EL (cell line): ENCODE data around the gene YKT6.
A peak's percentile ranks its signal among the peaks of the same experiment; 100 is the strongest.

ENCODE experiments used
- DNase-seq: peaks from one replicate; pipeline ENCODE4 v3.0.0-alpha.2; 2016

YKT6 gene

DNA sequence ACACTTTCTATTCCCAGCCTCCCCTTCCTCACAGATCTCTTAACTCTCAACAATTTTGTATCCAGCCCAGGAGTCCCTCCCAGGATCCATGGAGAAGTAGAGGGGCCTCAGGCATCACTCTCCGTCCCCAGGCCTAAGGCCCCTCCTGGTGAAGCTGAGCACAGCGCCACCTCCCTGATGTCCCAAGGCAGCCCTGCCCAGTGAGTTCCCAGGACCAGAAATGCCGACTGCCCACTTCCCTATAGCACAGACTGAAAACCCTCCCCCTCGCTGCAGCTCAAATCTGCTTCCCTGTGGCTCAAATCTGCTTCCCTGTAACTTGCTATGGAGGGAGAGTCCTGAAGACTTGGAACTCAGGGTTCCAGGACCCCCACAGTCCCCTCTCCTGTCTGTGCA, 35.6 kb downstream of the YKT6 start:
- DNase-seq: no peak

- DNase-seq: no peak
These were observed 36.9 kb downstream of the YKT6 start for GRCh38 chr7:44237696-44238095.

DNA sequence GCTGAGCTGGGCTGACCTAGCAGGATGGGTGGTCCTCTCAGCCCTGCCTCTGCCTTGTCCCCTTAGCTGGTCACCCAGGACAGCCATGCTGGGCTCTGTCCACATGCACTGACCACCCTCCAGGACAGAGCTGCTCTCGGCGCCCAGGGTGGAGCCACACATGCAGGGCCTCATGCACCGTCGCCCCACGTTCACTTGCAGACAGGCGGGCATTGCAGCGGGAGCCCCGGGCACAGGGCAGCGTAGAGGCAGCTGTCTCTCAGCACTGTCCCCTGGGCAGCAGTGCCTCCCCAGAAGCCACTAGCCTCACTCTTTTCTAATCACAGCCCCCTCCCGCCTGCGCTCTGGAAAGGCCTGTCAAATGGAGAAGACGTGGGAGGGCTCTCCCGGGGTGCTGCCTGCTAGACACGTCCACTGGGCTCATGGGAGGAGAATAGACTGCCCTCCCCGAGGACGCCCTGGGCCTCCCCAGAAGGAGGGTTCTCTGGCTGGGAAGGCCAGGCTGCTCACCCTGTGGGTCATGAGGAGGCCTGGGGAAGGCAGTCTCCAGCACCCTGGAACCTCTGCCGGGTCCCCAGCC, 37.4 kb downstream of the YKT6 start:
- DNase-seq: no peak

- no peak for DNase-seq
These were observed 38.6 kb downstream of the YKT6 start for GRCh38 chr7:44239361-44239760.

DNA sequence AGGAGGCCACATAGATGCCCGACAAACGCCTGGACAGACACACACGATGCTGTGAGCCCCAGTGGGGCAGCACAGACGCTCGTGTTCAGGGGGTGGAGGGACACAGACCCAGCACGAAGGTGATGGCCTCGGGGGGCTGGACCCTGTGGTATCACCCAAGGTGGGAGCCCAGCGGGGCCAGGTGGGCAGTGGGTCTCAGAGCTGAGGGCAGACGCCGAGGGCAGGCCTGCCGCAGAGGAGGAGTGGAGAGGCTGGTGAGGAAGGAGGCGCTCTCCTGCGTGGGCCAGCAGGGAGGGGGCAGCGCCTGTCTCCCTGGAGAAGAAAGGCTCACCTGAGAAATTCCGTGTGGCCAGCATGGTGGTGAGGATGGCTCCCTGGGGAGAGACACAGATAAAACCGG, 39.6 kb downstream of the YKT6 start:
- no peak for DNase-seq

DNA sequence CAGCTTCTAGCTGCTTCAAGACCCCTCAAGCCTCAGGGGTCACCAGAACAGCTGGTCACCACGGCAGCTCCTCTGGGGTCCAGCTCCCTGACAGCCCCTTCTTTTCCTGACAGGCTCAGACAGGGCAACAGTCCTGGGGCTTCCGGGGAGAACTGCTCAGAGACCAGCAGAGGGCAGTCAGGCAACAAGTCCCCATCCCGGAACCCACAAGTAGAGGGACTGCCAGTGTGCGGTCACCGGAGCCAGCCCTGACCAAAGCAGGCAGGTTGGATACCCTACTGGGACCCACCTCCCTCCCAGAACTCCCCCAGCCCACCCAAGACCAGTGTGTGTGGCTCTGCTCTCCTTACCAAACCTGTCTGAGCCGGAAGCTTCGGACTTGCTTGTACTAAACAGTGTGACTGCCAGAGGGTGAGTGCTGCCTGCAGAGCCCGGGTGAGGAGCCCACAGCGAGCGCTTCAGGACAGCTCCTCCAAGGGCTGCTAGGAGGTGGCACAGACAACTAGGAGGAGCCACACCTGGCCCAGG, 40.3 kb downstream of the YKT6 start:
- peak; percentile 83 for DNase-seq

DNA sequence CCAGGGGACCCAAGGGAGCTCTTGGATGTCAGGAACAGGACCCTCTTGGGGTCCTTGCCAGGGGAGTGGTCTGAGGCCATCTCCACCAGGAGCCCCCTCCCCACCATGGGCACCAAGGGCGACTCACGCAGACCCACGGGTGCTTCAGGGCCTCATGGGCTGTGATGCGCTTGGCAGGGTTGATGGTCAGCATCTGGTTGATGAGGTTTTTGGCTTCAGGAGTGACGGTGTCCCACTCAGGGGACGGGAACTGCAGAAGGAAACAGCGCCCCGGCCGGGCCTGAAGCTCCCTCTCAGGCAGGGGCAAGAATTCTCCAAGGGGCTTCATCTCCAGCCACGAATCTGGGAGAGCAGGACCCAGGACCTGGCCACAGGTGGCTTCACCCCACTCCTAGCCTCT, 41.3 kb downstream of the YKT6 start:
- DNase-seq: no peak

GRCh38 chr7:44244282-44244681, 43.5 kb downstream of the YKT6 start:
- DNase-seq: peak; percentile 20

DNA sequence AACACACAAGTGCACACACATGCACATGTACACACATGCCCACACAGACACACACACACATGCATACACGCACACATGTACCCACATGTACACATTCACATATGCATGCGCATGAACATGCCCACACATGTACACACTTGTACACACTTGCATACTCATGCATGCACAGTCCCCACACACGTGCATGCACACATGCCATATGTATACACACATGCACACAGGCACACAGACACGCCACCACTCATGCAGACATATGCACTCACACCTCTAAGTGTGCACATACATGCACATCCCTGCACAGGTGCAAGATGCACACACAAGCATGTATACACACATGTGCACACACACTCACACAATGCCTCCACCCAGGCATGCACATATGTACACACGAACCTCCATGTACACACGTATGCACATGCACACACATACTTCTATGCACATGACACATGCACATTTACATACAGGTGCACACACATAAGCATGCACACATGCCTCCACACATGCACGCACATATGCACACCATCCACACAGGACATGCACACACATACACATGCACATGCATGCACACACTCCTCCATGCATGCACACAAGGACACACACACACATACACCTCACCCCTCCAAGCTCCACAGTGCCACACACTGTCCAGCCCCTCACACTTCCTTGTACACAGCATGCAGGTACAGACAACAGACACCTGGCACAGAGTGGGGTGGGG, 45.8 kb downstream of the YKT6 start:
- no peak for DNase-seq

DNA sequence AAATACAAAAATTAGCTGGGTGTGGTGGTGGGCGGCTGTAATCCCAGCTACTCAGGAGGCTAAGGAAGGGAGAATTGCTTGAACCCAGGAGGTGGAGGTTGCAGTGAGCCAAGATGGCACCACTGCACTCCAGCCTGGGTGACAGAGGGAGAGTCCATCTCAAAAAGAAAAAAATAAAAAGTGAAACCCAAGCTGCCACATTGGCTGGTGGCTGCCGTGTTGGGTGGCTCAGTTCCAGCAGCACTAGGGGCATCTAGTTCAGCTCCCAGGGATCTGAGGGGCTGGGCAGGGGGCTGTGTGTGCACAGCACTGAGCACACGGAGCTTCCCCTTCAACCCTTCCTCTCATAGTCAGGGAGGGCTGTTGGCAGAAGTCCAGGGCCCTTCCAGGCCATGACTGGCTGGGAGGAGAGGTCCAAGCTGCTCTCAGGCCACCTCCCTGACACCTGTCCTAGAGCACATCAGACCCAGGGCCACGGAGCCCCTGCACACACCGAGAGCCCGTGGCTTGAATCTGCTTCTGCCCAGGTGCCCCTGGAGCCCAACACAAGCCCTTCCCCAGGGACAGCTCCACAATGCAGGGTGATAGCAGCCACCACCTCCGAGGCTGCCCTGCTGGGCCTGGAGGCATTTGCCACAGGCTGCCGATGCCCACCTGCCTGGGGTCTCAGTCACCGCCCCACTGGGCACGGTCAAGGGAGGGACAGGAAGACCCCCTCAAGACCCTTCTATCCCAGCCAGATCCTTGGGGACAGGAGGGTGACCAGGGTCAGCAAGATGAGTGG, 47.3 kb downstream of the YKT6 start:
- DNase-seq: no peak

- DNase-seq: no peak
These were observed 49.0 kb downstream of the YKT6 start for GRCh38 chr7:44249639-44250234.

GRCh38 chr7:44251269-44251668, 50.5 kb downstream of the YKT6 start:
- no peak for DNase-seq

GRCh38 chr7:44251881-44252280, 51.1 kb downstream of the YKT6 start:
- DNase-seq: no peak

- no peak for DNase-seq
These were observed 55.7 kb downstream of the YKT6 start for GRCh38 chr7:44256459-44256858.

GRCh38 chr7:44257213-44257612, 56.4 kb downstream of the YKT6 start:
- no peak for DNase-seq

GRCh38 chr7:44257618-44258422, 57.0 kb downstream of the YKT6 start:
- DNase-seq: peak; percentile 86

DNA sequence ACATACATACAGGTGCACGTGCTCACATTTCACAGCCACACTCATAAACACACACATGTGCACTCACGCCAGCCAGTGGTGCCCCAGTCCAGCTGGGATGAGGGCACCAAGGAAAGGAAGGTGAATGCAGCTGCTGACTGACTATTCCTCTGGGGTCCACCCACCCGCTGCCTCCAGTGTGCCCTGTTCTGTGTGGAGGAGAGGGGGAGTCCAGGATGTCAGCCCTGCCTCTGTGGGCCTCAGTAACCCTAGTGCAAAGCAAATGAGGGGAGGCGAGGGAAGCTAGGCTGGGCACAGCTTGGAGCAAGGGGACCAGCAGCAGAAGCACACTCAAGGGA, 57.6 kb downstream of the YKT6 start:
- DNase-seq: no peak

GRCh38 chr7:44258865-44259546, 58.2 kb downstream of the YKT6 start:
- DNase-seq: no peak

DNA sequence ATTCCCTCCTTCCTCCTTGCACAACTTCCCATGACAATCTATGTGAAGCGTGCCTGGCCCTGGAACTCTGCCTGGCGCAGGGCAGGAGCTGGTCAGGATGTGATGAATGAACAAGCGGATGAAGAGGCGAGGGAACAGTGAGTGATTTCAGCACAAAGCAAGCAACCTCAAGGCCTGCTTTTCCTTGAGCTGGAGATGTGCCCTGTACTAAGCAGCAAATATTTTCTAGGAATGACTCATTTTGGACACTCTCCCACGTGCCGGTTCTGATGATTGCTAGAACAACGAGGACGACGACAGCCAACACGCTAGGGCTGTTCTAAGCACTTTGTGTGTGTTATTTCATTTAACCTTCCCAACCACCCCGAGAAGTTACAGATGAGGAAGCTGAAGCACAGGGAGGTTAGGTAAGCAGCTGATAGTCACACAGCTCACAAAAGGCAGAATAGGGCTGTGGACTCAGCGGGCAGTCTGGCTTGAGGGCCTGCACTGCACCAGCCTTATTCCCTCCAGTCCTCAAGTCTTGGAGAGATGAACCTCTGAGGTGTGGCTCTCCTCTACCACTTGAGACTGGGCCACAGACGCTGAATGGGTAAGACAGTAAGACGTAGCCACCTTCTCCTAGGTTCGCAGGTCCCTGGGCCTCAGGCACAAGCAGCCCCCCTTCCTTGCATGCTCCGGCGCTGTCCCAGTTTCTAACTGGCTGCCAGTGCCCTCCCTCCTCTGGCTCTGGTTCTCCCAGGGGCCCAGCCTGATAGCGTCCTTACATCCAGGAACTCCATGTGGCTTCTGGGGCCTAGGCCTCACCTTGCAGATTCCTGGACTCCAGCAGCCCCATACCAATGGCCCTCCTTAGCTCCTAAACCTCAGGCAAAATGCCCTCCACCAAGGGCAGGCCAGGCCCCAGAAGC, 59.0 kb downstream of the YKT6 start:
- peak; percentile 94 for DNase-seq

DNA sequence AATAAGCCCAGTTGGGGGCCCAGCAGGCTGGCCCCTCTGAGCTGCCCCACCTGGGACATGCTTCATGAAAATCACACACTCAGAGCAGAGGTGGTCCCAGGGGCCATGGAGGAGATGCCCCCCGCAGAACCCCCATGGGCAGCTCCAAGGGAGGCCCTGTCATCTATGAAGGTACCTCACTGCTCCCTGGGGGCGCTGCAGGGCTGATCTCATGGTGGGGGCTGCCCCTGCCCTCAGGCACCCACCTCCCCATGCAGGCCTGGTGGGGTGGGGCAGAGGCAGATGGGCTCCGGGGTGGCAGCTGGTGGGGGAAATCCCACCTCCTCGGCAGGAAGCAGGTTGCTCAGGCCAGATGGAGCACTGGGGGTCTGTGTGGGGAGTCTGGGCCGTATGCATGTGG, 60.5 kb downstream of the YKT6 start:
- DNase-seq: no peak

DNA sequence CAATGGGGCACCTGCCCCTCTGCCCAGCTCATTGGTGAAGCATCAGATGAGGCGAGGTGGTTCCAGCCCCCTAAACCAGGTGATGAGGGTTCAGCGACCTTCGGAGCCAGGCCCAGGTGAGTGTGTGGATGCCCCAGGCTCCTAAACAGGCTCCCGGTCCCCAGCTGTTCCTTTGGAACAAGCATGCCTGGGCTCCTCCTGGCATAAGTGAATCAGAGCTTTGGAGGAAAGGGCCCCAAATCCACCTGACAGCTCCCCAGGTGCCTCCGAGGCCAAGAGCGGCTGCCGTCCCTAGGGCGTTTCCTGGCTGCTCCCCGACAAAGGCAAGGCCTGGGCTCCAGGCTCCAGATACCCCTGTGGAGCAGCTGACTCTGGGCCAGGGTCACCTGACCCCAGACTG, 61.3 kb downstream of the YKT6 start:
- DNase-seq: no peak
